Activated T-cell treated with anti-CD3 and anti-CD28 coated beads for 4 hours (primary cell): ENCODE measurements around the gene CADPS.

Experiments
- DNase-seq: peaks from one replicate; pipeline ENCODE4 v3.0.0-alpha.2; 2020

Gene CADPS

DNA sequence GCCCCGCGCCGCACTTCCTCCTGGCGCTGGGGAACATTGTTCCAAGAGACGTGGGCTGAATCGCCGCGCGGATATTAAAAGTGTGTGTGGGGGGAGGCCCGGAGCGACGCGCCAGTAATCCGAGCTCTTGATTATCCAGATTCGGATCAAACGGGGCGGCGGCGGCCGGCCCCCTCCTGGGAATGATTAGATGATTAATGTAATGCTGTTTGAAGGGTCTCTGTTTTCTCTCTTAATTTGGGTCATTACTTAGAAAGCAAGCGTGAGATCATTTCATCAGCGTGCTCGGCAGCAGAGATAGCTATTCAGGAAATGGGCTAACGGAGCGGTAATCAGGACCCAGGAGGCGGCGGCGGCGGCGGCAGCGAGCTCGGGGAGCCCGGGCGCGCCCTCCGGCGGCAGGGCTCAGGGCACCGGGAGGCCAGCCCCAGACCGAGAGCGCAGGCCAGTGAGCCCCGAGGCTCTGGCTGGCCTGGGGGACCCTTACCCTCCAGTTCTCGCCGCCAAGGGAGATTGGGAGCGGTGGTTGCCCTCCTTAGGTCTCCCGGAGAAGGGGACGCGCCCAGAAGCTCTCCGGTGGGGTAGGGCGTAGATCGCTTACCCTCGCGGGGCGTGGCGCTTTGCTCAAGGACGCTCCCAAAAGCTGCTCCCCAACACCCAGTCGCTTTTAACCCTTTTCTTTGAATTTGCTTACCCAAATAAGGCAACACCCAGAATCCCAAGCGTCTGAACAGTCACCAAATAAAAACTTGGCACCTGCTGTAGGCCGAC, 506.3 kb downstream of the CADPS start:
- DNase-seq, result no peak

- no peak for DNase-seq
Measured at GRCh38 chr3:62368290-62368704, 506.9 kb downstream of the CADPS start.

DNA sequence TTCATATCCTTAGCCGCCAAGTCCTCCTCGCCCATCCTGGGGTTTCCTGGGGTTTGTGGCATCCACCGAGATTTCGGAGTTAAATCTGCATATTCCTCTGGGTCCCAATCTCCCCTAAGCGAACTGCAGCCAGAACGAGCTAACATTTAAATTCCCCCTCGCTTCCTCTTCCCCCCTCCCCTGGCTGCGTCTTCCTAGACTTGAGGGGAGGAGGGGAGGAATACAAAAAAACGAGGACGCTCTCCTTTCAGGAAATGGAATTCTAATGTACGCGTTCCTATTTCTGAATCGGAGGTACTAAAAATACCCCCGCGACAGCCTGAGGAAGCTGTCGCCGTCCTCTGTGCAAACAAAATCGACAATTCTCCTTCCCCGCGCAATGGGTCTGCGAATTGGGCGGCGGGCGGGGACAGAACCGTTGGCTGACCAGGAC, 507.4 kb downstream of the CADPS start:
- DNase-seq, result no peak

- DNase-seq, result no peak
Measured at GRCh38 chr3:62366126-62366484, 509.1 kb downstream of the CADPS start.

- DNase-seq, result no peak
Measured at GRCh38 chr3:62365391-62366125, 509.7 kb downstream of the CADPS start.

- no peak for DNase-seq
Measured at GRCh38 chr3:62364191-62364590, 511.0 kb downstream of the CADPS start.

GRCh38 chr3:62363275-62363674, 511.9 kb downstream of the CADPS start:
- DNase-seq, result no peak

DNA sequence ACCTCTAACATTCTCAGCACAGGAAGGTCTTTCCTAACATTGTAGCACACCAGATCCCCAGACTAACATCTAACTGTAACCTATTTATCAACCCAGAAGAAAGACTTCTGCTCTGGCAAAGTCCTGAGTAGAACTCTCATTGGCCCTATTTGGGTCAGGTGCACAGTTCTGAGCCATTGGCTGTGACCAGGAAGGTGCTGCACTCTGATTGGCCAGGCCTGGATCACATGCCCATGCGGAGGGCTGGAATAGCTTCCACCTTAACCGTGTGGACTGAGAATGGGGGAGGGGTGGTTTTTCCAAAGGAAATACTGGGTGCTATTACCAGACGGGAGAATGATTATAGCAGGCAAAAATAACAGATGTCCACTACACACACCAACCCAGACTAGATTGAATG, 513.4 kb downstream of the CADPS start:
- no peak for DNase-seq

DNA sequence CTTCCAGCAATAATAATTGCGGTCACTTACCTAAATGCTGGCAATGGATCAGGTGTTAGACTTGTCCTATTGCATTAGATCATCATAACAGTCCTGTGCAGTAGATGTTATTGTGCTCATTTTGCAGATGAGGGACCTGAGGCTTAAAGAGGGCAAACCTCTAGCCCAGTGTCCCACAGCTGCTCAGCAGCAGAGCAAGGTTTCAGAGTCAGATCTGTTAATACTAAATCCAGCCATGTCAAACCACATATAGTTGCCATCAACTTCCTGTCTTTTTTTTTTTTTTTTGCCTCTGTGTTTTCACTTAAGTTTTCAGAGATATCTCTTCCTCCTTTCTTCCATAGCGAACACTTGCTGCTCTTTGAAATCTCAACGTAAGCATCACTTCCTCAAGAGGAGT, 514.0 kb downstream of the CADPS start:
- DNase-seq, result no peak

- no peak for DNase-seq
Measured at GRCh38 chr3:62359531-62359930, 515.7 kb downstream of the CADPS start.

- DNase-seq, result no peak
Measured at GRCh38 chr3:62356356-62356755, 518.9 kb downstream of the CADPS start.

GRCh38 chr3:62355703-62356102, 519.5 kb downstream of the CADPS start:
- no peak for DNase-seq
